Ectodermal cell (in vitro differentiated cells): ENCODE data around the gene TRABD2B.
A peak's percentile ranks its signal among the peaks of the same experiment; 100 is the strongest.

Source experiments
- H3K27ac ChIP-seq: 2 replicates; pipeline ENCODE4 v1.7.0; 2013; ENCODE audit warnings: mild to moderate bottlenecking, low read depth, low read length; ENCODE audit not compliant: insufficient read depth, poor library complexity, severe bottlenecking
- H3K27me3 ChIP-seq: 2 replicates; pipeline ENCODE4 v1.7.0; 2013; ENCODE audit warnings: mild to moderate bottlenecking, low read length; ENCODE audit not compliant: insufficient read depth, control insufficient read depth, poor library complexity, severe bottlenecking
- H3K36me3 ChIP-seq: one replicate; pipeline ENCODE4 v1.7.0; 2013; ENCODE audit warnings: low read length; ENCODE audit not compliant: control insufficient read depth, insufficient read depth
- H3K4me1 ChIP-seq: one replicate; pipeline ENCODE4 v1.7.0; 2013; ENCODE audit warnings: low read length; ENCODE audit not compliant: control insufficient read depth, insufficient read depth
- H3K4me3 ChIP-seq: 2 replicates; pipeline ENCODE4 v1.7.0; 2013; ENCODE audit warnings: low read depth, low read length, control low read depth; ENCODE audit not compliant: insufficient read depth
- H3K9me3 ChIP-seq: 2 replicates; pipeline ENCODE4 v1.7.0; 2013; ENCODE audit warnings: mild to moderate bottlenecking, low read length, moderate library complexity; ENCODE audit not compliant: control insufficient read depth
- WGBS, 2 experiments: methylation state at CpG; one replicate each; pipeline ENCODE4 v1.1.7; 2013; ENCODE audit warnings: missing lambda C conversion rate in 2 of 2; 5-methylcytosine and 5-hydroxymethylcytosine counted together

The TRABD2B gene

GRCh38 chr1:47912756-47913155, 84.4 kb downstream of the TRABD2B start:
- H3K27me3 ChIP-seq: no peaks in the 10 kb centered on the region
- H3K4me1 ChIP-seq: peaks cover 56% of the 10 kb centered on the region
- WGBS, 2 experiments: 40 to 65% methylated on average over 3 to 4 of the region's 4 CpGs
- H3K36me3 ChIP-seq: no peaks in the 10 kb centered on the region
- no peak overlapping the region for H3K27ac ChIP-seq
- no peaks in the 10 kb centered on the region for H3K9me3 ChIP-seq
- H3K4me3 ChIP-seq: no peak overlapping the region

GRCh38 chr1:47911892-47912291, 85.3 kb downstream of the TRABD2B start:
- 49 to 51% methylated on average over 3 to 4 of the region's 4 CpGs for WGBS, 2 experiments
- no peaks in the 10 kb centered on the region for H3K27me3 ChIP-seq
- H3K4me1 ChIP-seq: peaks cover 65% of the 10 kb centered on the region
- H3K9me3 ChIP-seq: no peaks in the 10 kb centered on the region
- H3K27ac ChIP-seq: no peak overlapping the region
- H3K36me3 ChIP-seq: no peaks in the 10 kb centered on the region
- no peak overlapping the region for H3K4me3 ChIP-seq

GRCh38 chr1:47911424-47911823, 85.8 kb downstream of the TRABD2B start:
- H3K27me3 ChIP-seq: no peaks in the 10 kb centered on the region
- peaks cover 68% of the 10 kb centered on the region for H3K4me1 ChIP-seq
- H3K4me3 ChIP-seq: no peak overlapping the region
- no peaks in the 10 kb centered on the region for H3K9me3 ChIP-seq
- H3K27ac ChIP-seq: no peak overlapping the region
- 92 to 95% methylated on average over 9 of the region's 9 CpGs for WGBS, 2 experiments
- H3K36me3 ChIP-seq: no peaks in the 10 kb centered on the region

- Histone ChIP-seq H3K9me3 (no peaks in the 10 kb centered on the region), H3K4me3 (no peak overlapping the region), H3K36me3 (no peaks in the 10 kb centered on the region), H3K27ac (no peak overlapping the region), H3K27me3 (no peaks in the 10 kb centered on the region), H3K4me1 (peaks cover 39% of the 10 kb centered on the region)
- 94 to 98% methylated on average over 2 of the region's 2 CpGs for WGBS, 2 experiments
These were observed 88.9 kb downstream of the TRABD2B start for GRCh38 chr1:47908258-47908657.

- H3K4me3 ChIP-seq: no peak overlapping the region
- 67 to 90% methylated on average over 1 of the region's 1 CpG for WGBS, 2 experiments
- no peaks in the 10 kb centered on the region for H3K9me3 ChIP-seq
- no peaks in the 10 kb centered on the region for H3K36me3 ChIP-seq
- H3K27ac ChIP-seq: peak overlapping the region; percentile 41
- H3K4me1 ChIP-seq: peaks cover 28% of the 10 kb centered on the region
- H3K27me3 ChIP-seq: no peaks in the 10 kb centered on the region
These were observed 90.0 kb downstream of the TRABD2B start for GRCh38 chr1:47907177-47907528.

- Histone ChIP-seq H3K27me3 (no peaks in the 10 kb centered on the region), H3K4me3 (no peak overlapping the region), H3K9me3 (no peaks in the 10 kb centered on the region), H3K36me3 (no peaks in the 10 kb centered on the region), H3K4me1 (peaks cover 24% of the 10 kb centered on the region), H3K27ac (peak overlapping the region; percentile 41)
- WGBS, 2 experiments: 66% methylated on average over 14 of the region's 14 CpGs
These were observed 90.5 kb downstream of the TRABD2B start for GRCh38 chr1:47906527-47907176.

- H3K27me3 ChIP-seq: no peaks in the 10 kb centered on the region
- H3K4me1 ChIP-seq: peaks cover 22% of the 10 kb centered on the region
- H3K4me3 ChIP-seq: no peak overlapping the region
- no peaks in the 10 kb centered on the region for H3K36me3 ChIP-seq
- 88 to 91% methylated on average over 4 of the region's 4 CpGs for WGBS, 2 experiments
- H3K9me3 ChIP-seq: no peaks in the 10 kb centered on the region
- H3K27ac ChIP-seq: no peak overlapping the region
These were observed 91.2 kb downstream of the TRABD2B start for GRCh38 chr1:47906009-47906432.

GRCh38 chr1:47903723-47904122, 93.5 kb downstream of the TRABD2B start:
- no peak overlapping the region for H3K4me3 ChIP-seq
- H3K36me3 ChIP-seq: no peaks in the 10 kb centered on the region
- no peak overlapping the region for H3K27ac ChIP-seq
- peaks cover 20% of the 10 kb centered on the region for H3K4me1 ChIP-seq
- H3K9me3 ChIP-seq: no peaks in the 10 kb centered on the region
- no peaks in the 10 kb centered on the region for H3K27me3 ChIP-seq

GRCh38 chr1:47901001-47901575, 96.1 kb downstream of the TRABD2B start:
- Histone ChIP-seq H3K9me3 (no peaks in the 10 kb centered on the region), H3K27me3 (no peaks in the 10 kb centered on the region), H3K36me3 (no peaks in the 10 kb centered on the region), H3K4me1 (peaks cover 11% of the 10 kb centered on the region), H3K4me3 (no peak overlapping the region), H3K27ac (no peak overlapping the region)
- WGBS, 2 experiments: 89 to 93% methylated on average over 2 to 3 of the region's 3 CpGs

- Histone ChIP-seq H3K4me3 (no peak overlapping the region), H3K27me3 (no peaks in the 10 kb centered on the region), H3K27ac (no peak overlapping the region), H3K36me3 (no peaks in the 10 kb centered on the region), H3K4me1 (peaks cover 13% of the 10 kb centered on the region), H3K9me3 (no peaks in the 10 kb centered on the region)
- WGBS, 2 experiments: 31 to 35% methylated on average over 6 of the region's 6 CpGs
These were observed 98.9 kb downstream of the TRABD2B start for GRCh38 chr1:47898133-47898845.
